ENCODE measurements around the gene KMT2B.
A peak's percentile ranks its signal among the peaks of the same experiment; 100 is the strongest.

Gene KMT2B

DNA sequence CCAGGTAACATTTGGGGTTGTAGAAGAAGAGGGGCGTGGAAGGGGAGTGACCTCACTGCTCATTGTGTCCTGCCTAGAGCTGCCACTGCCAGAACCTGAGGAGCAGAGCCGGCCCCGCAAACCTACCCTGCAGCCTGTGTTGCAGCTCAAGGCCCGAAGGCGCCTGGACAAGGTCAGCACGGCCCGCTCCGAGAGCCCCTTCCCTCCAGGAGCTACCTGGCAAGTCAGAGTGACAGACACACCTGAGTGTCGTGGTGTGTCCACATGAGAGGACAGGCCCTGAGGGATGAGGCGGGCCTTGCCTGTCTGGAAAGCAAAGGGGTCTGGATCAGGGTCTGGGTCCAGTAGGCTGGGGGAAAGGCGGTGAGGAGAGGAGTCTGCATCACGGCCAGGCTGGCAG is 6.8 kb downstream of the KMT2B start:
- FAIRE-seq = no peak
- no peak for DNase-seq (ENCODE audit: insufficient read length, low spot score)

- no peak for FAIRE-seq
- no peak for DNase-seq (ENCODE audit: insufficient read length, low spot score)
These were observed 7.5 kb downstream of the KMT2B start for GRCh38 chr19:35725216-35725861.

GRCh38 chr19:35727053-35727955 is 9.5 kb downstream of the KMT2B start:
- no peak for DNase-seq (ENCODE audit: insufficient read length, low spot score)
- no peak for FAIRE-seq

GRCh38 chr19:35727956-35728706 is 10.3 kb downstream of the KMT2B start:
- DNase-seq (ENCODE audit: insufficient read length, low spot score) (no peak), FAIRE-seq (no peak)

GRCh38 chr19:35729021-35729420 is 11.2 kb downstream of the KMT2B start:
- DNase-seq (ENCODE audit: insufficient read length, low spot score) = no peak
- FAIRE-seq = no peak

DNA sequence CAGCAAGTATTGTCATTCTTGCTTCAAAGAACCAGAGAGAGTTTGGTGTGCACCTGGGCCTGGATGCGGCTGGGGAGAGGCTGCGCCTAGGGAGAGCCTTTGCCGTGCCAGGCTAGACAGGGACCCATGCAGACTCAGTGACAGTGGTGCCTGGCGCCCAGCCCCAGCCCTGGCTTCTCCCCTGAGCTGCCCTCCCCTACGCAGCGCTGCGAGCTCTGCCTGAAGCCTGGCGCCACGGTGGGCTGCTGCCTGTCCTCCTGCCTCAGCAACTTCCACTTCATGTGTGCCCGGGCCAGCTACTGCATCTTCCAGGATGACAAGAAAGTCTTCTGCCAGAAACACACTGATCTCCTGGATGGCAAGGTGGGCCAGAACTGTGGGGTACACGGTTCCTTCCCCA is 12.0 kb downstream of the KMT2B start:
- FAIRE-seq (no peak), DNase-seq (ENCODE audit: insufficient read length, low spot score) (no peak)

- DNase-seq (ENCODE audit: insufficient read length, low spot score) (no peak), FAIRE-seq (no peak)
These were observed 12.5 kb downstream of the KMT2B start for GRCh38 chr19:35730326-35730725.

DNA sequence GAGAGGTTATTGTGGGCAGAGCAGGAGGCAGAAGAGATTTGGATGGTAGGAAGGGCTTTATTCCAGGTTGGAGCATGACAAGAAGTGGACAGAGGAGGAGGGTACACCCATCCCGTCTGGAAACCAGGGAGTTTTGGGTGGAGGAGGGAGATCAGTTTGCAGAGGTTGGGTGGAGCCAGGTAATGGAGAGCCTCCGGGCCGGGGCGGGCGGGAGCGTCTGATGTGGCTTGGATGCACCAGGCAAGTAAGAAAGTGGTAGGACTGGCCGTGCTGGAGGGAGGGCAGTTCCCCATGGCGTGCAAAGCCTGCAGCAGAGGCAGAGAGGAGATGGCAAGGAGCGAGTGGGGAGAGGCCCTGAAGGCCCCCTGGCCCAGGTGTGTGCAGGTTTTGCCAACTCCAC is 13.6 kb downstream of the KMT2B start:
- DNase-seq (ENCODE audit: insufficient read length, low spot score) = no peak
- FAIRE-seq = no peak

DNA sequence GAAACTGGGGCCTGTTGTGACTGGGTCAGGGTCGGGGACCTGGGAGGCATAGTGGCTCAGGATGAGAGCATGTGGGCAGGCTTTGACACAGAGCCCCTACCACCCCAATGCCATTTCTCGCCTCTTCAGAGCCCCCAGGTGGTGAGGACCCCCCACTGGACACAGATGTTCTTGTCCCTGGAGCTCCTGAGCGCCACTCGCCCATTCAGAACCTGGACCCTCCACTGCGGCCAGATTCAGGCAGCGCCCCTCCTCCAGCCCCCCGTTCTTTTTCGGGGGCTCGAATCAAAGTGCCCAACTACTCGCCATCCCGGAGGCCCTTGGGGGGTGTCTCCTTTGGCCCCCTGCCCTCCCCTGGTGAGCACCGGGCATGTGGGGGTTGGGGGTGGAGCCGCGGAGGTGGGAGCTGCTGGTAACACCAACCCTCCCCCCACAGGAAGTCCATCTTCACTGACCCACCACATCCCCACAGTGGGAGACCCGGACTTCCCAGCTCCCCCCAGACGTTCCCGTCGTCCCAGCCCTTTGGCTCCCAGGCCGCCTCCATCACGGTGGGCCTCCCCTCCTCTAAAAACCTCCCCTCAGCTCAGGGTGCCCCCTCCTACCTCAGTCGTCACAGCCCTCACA is 14.1 kb downstream of the KMT2B start:
- FAIRE-seq (no peak), DNase-seq (ENCODE audit: insufficient read length, low spot score) (no peak)

GRCh38 chr19:35732540-35733179 is 14.9 kb downstream of the KMT2B start:
- DNase-seq (ENCODE audit: insufficient read length, low spot score) (no peak), FAIRE-seq (no peak)

DNA sequence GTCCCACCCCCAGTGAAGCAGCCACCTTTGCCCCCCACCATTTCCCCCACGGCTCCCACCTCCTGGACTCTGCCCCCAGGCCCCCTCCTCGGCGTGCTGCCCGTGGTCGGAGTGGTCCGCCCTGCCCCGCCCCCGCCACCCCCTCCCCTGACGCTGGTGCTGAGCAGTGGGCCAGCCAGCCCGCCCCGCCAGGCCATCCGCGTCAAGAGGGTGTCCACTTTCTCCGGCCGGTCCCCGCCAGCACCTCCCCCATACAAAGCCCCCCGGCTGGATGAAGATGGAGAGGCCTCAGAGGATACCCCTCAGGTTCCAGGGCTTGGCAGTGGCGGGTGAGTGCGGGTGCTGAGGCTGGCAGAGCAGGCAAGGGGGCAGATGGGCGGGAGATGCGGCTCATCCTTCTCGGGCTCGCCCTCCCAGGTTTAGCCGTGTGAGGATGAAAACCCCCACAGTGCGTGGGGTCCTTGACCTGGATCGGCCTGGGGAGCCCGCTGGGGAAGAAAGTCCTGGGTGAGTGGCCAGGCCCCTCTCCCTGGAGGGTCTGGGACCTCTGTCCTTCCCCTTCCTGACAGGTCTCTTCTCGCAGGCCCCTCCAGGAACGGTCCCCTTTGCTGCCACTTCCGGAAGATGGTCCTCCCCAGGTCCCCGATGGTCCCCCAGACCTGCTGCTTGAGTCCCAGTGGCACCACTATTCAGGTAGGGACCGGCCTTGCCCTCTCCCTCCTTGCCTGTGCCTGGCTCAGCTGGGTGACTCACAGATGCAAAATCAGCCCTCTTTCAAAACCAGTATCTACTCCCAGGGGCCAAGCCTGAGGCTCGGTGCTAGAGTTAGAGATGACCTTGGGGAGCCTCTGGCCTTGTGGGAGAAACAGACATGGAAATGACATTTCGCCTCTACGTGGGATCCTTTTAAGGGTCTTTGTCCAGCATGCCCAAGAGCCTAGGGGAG is 15.7 kb downstream of the KMT2B start:
- DNase-seq (ENCODE audit: insufficient read length, low spot score) = no peak
- FAIRE-seq = no peak

DNA sequence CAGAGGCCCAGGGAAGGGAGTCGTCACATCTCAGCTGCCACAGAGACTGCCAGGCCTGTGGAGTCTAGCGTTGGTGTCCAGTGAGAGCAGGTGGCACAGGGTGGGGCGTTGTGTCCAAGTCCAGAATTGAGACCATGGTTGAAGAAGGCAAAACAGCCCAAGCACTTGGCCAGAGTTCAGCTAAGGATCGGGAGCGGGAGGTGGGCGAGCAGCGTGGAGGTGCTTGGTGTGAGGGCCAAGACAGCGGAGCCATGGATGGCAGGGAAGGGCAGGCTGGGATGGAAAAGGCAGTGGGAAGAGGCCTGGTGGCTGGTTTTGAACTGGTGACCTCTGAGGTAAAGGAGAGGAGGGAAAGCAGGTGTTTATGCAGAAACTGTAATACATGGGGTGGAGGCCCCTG is 16.5 kb downstream of the KMT2B start:
- FAIRE-seq (no peak), DNase-seq (ENCODE audit: insufficient read length, low spot score) (no peak)

- FAIRE-seq = no peak
- no peak for DNase-seq (ENCODE audit: insufficient read length, low spot score)
These were observed 17.1 kb downstream of the KMT2B start for GRCh38 chr19:35734889-35735288.

DNA sequence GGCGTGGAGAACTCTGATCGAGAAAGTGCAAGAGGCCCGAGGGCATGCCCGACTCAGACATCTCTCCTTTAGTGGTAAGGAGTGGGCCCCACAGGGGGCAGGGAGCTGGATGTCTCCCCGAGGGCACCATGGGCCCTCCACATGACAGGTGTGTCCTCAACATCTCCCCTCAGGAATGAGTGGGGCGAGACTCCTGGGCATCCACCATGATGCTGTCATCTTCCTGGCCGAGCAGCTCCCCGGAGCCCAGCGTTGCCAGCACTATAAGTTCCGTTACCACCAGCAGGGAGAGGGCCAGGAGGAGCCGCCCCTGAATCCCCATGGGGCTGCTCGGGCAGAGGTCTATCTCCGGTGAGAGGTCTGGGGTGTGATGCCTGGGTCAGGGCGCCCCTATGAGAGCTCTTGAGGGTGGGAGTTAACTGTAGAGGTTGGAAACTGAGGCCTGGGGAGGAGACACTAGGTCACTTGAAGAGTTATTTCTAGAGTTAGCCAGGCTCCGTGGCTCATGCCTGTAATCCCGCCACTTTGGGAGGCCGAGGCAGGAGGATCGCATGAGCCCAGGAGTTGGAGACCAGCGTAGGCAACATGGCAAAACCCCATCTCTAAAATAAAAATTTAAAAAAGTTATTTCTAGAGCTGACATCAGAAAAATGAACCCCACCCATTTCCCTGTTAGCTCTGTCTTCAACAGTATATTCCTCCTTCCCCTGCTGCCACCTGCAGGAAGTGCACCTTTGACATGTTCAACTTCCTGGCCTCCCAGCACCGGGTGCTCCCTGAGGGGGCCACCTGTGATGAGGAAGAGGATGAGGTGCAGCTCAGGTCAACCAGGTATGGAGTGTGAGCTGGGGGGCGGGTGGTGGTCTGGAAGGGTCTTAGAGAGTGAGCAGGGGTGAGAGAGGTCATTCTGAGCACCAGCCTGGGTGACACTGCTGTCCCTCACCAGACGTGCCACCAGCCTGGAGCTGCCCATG is 19.4 kb downstream of the KMT2B start:
- peak; percentile 28 for FAIRE-seq
- DNase-seq (ENCODE audit: insufficient read length, low spot score) = no peak

- FAIRE-seq (no peak), DNase-seq (ENCODE audit: insufficient read length, low spot score) (no peak)
These were observed 20.5 kb downstream of the KMT2B start for GRCh38 chr19:35738021-35738886.

GRCh38 chr19:35738887-35739229 is 21.1 kb downstream of the KMT2B start:
- DNase-seq (ENCODE audit: insufficient read length, low spot score) = no peak
- FAIRE-seq = no peak

DNA sequence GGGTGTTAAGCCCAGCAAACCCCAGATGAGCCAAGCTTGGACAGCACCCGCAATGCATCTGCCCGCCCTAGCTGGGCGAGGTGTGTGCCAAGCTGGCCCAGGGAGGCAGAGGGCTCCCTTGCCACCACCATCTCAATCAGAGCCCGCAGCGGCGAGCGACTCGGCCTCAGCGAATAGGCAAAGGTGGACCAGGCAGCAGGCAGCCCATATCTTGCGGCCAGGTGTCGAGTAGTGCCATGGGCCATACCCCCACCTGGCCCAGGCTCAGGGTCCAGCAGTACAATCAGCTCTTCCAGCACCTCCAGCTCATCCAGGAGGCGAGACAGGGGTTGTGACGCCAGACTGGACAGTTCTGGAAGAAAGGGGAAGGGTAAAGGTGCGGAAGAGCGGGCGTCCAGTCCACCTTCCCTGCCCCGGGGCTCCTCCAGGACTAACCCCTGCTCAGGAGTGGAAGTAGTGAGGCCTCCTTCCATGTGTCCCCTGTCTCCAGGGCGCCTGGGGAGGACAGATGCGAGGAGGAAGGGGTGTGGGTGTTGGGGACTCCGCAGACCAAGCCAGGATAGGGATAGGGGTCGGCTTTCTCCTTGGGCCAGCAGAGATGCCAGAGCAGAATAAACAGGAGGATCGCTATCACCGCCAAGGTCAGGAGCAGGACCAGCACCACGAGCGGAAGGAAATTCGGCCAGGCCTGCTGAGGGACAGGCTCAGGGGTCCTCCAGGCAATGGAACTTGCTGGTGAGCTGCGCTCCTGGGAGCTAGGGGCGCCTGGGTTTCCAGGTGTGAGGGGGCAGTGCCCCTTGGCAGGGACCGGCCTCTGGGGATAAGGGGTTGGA is 21.7 kb downstream of the KMT2B start:
- DNase-seq (ENCODE audit: insufficient read length, low spot score) = no peak
- no peak for FAIRE-seq
